Small intestine (tissue), 7 donors: ENCODE measurements around the gene KRTAP13-4. TPM values are rescaled to one million over a fixed set of nuclear protein-coding genes. Genes with fewer than 3 reads are reported as not detected.

ENCODE experiments used
- DNase-seq, 2 donors: peaks; one replicate each; pipeline versions ENCODE4 v3.0.0 to v3.0.0-alpha.2; 2013
- FAIRE-seq: peaks from 2 replicates; lab custom pipeline; 2012; peaks lifted over from hg19 to GRCh38; lab: Jason Lieb, UNC
- H3K27ac ChIP-seq, 3 donors: one replicate each; pipeline ENCODE4 v1.5.1; 2013; ENCODE audit warnings: low read length in 2 of 3, mild to moderate bottlenecking in 2 of 3, control low read depth in 1 of 3, inconsistent platforms in 1 of 3, low read depth in 1 of 3, moderate library complexity in 1 of 3
- H3K27me3 ChIP-seq, 3 donors: one replicate each; pipeline ENCODE4 v1.6.1; 2013; ENCODE audit warnings: low read length in 3 of 3, inconsistent platforms in 1 of 3; ENCODE audit not compliant: control insufficient read depth in 3 of 3, insufficient read depth in 3 of 3
- H3K36me3 ChIP-seq, 3 donors: one replicate each; pipeline ENCODE4 v1.6.1; 2013; ENCODE audit warnings: low read length in 3 of 3, inconsistent platforms in 1 of 3, low read depth in 1 of 3, mild to moderate bottlenecking in 1 of 3, moderate library complexity in 1 of 3; ENCODE audit not compliant: control insufficient read depth in 3 of 3, insufficient read depth in 2 of 3
- H3K4me1 ChIP-seq, 3 donors: one replicate each; pipeline ENCODE4 v1.6.1; 2013; ENCODE audit warnings: low read length in 2 of 3, inconsistent platforms in 1 of 3, low read depth in 1 of 3, mild to moderate bottlenecking in 1 of 3, moderate library complexity in 1 of 3; ENCODE audit not compliant: control insufficient read depth in 3 of 3, insufficient read depth in 2 of 3
- H3K4me3 ChIP-seq, 3 donors: one replicate each; pipeline ENCODE4 v1.5.1; 2013; ENCODE audit warnings: low read length in 3 of 3, control low read depth in 1 of 3, inconsistent platforms in 1 of 3, low read depth in 1 of 3, mild to moderate bottlenecking in 1 of 3, moderate library complexity in 1 of 3
- H3K9me3 ChIP-seq, 2 donors: one replicate each; pipeline ENCODE4 v1.6.1; 2013; ENCODE audit warnings: low read depth in 1 of 2, low read length in 1 of 2; ENCODE audit not compliant: control insufficient read depth in 2 of 2, insufficient read depth in 1 of 2
- WGBS, 3 donors: extraction: QIAGEN DNeasy Blood & Tissue Kit; methylation state at CpG; one replicate each; pipeline ENCODE4 v1.1.7; 2013; 5-methylcytosine and 5-hydroxymethylcytosine counted together
- polyA plus RNA-seq, 4 donors: library from polyadenylated mRNA; stranded (reverse) in 3 of 4; unstranded in 1 of 4; fragments of 200-250 nt in 3 of 4; fragments of 120-200 nt in 1 of 4; gene quantifications; one replicate each; pipeline versions ENCODE4 v1.2.1 to v1.2.3, GENCODE V29; 2013
- donor health status: healthy with polysubstance abuse.
- donor health status: control.
- donor health status: control.
- donor health status: Bipolar disorder and iron deficiency.
- donor health status: healthy.

KRTAP13-4 gene
- polyA plus RNA-seq, 4 donors = not detected

DNA sequence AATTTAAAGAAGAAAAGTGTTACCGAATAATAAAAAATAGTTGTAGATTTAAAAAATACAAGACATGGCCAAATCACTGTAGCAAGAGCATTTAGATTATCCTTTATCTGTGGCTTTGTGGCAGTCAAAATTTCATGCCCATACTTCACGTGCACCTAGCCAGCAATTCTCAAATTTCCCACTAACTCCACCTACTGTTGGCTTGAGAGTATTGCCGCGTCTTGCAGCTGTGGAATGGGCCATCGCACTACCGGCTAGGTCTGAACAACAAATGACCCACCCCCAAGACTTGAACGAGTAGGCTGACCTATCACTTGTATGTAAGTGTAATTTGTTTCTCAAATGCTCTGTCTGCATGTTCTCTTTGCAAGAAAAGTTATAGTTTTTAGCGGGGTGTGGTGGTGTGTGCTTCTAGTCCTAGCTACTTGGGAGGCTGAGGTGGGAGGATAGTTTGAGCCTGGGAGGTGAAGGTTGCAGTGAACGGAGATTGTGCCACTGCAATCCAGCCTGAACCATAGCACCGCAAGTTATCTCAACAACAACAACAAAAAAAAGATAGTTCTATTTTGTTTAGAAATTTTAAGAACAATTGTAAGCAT is 4.1 kb downstream of the KRTAP13-4 start:
- FAIRE-seq (no peak), DNase-seq (peak; percentile 3 to 11)
- peaks cover 0 to 2% of the 10 kb centered on the region in 2 donors for H3K9me3 ChIP-seq
- no peaks in the 10 kb centered on the region for H3K27me3 ChIP-seq
- WGBS, 3 donors = 31 to 42% (median 41%) methylated on average over 10 of the region's 10 CpGs
- H3K4me3 ChIP-seq = no peak overlapping the region
- H3K4me1 ChIP-seq = no peaks in the 10 kb centered on the region
- H3K36me3 ChIP-seq = no peaks in the 10 kb centered on the region
- no peak overlapping the region for H3K27ac ChIP-seq

DNA sequence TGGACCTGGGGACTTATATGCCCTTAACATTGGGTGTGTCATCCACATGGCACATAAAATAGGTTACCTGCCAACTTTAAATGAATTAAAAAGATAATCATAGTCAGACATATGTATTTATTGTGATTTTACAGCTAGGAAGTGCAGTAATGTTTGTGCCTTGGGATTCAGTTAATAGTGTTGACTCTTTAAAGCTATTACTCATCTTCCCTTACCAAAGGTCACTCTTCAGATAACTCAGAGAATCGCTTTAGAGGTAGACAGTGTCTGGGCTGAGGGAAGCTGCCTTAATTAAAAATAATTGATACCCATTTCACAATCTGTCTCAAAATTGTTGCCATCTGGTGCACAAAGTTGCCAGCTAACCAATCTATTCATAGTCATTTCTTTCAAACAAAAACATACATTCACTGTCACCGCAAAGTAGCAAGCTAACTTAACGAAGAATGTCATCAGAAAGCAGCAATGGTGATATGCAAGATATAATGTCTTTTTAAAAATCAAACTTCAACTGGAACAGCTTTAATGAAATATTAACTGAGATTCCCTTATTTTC is 7.1 kb downstream of the KRTAP13-4 start:
- no peaks in the 10 kb centered on the region for H3K36me3 ChIP-seq
- 68 to 72% (median 72%) methylated on average over 3 of the region's 3 CpGs for WGBS, 3 donors
- H3K4me1 ChIP-seq = no peaks in the 10 kb centered on the region
- H3K27me3 ChIP-seq = no peaks in the 10 kb centered on the region
- FAIRE-seq = no peak
- peak in 1 of 2 donors; percentile 13 for DNase-seq
- no peaks in the 10 kb centered on the region for H3K9me3 ChIP-seq
- no peak overlapping the region for H3K4me3 ChIP-seq
- H3K27ac ChIP-seq = no peak overlapping the region

GRCh38 chr21:30439975-30440374 is 10.0 kb downstream of the KRTAP13-4 start, which contains the start of gene KRTAP15-1:
KRTAP15-1 (plus strand) TSS chr21:30440275; CDS start chr21:30440328, 53 bp downstream.
- no peaks in the 10 kb centered on the region for H3K36me3 ChIP-seq
- WGBS, 3 donors = 90 to 93% (median 91%) methylated on average over 5 of the region's 5 CpGs
- H3K27ac ChIP-seq = no peak within 1 kb of the TSS
- H3K4me1 ChIP-seq = no peaks in the 10 kb centered on the region
- no peaks in the 10 kb centered on the region for H3K27me3 ChIP-seq
- H3K4me3 ChIP-seq = no peak within 1 kb of the TSS
- no peak for DNase-seq
- no peaks in the 10 kb centered on the region for H3K9me3 ChIP-seq
- no peak for FAIRE-seq

DNA sequence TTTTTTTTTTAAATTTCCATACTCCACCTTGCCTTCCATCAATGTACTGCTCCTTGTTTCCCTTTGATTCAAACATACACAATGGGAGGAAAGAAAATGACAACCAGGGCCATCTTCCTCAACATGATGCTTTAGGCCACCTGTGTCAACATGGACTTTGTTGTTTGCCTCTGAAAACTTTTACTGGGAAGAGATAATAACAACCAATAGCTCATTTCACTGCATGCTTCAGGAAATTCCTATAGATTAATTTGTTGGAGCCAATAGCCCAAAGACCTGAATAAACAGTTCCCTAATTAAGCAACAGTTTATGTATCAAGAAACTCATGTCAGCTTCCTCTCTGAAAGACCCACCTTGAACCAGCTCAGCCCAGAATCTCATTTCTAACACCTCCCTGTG is 13.2 kb downstream of the KRTAP13-4 start:
- no peaks in the 10 kb centered on the region for H3K27me3 ChIP-seq
- H3K4me3 ChIP-seq = no peak overlapping the region
- no peaks in the 10 kb centered on the region for H3K36me3 ChIP-seq
- DNase-seq (peak in 1 of 2 donors; percentile 10), FAIRE-seq (no peak)
- H3K4me1 ChIP-seq = no peaks in the 10 kb centered on the region
- H3K27ac ChIP-seq = no peak overlapping the region
- no peaks in the 10 kb centered on the region for H3K9me3 ChIP-seq

DNA sequence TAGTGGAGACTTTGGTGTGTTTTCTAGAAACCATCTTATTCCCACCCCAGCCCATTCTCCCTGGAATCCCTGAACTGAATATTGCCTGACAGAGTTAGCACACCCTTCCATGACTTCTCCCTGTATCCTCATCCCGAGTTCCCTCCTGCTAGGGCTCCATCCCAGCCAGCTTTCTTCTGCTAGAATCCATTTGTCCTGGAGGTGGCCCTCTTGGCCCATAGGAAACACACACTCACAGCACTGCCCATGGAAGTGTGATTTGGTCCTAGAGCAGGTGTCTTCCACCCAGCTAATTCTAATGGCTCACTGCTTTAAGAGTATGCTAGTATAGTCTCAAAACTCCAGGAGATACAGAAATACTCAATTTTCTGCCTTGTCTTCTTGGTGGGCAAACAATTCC is 14.2 kb downstream of the KRTAP13-4 start:
- Histone ChIP-seq H3K4me1 (no peaks in the 10 kb centered on the region), H3K27ac (no peak overlapping the region), H3K9me3 (no peaks in the 10 kb centered on the region), H3K27me3 (no peaks in the 10 kb centered on the region), H3K4me3 (no peak overlapping the region), H3K36me3 (no peaks in the 10 kb centered on the region)
- WGBS, 3 donors = 33 to 60% (median 36%) methylated on average over 1 of the region's 1 CpG
- FAIRE-seq (no peak), DNase-seq (no peak)

GRCh38 chr21:30447056-30447455 is 17.0 kb downstream of the KRTAP13-4 start:
- H3K27ac ChIP-seq = no peak overlapping the region
- DNase-seq = no peak
- H3K27me3 ChIP-seq = no peaks in the 10 kb centered on the region
- H3K4me3 ChIP-seq = no peak overlapping the region
- WGBS, 3 donors = 50 to 59% (median 51%) methylated on average over 4 of the region's 4 CpGs
- FAIRE-seq = no peak
- H3K4me1 ChIP-seq = no peaks in the 10 kb centered on the region
- no peaks in the 10 kb centered on the region for H3K9me3 ChIP-seq
- H3K36me3 ChIP-seq = no peaks in the 10 kb centered on the region

DNA sequence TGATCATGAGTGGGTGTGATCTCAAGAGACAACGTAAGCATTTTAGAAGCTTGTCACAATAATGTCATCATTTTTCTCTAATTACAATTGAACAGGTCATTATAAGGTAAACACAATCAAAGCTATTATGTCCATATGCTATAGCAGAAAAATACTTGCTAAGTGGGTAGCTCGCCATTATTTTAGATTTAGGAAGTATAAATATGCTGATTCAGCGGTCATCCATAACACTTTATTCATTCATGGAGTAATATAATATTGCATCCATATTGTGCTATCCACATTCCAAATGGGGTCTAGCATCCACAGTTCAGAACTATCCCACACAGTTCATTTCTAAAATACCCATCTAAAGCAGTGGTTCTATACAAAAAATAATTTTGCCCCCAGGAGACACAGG is 18.5 kb downstream of the KRTAP13-4 start:
- Histone ChIP-seq H3K27me3 (no peaks in the 10 kb centered on the region), H3K4me3 (no peak overlapping the region), H3K9me3 (no peaks in the 10 kb centered on the region), H3K36me3 (no peaks in the 10 kb centered on the region), H3K27ac (no peak overlapping the region), H3K4me1 (no peaks in the 10 kb centered on the region)
- DNase-seq = no peak
- FAIRE-seq = no peak
- WGBS, 3 donors = 76 to 93% (median 85%) methylated on average over 3 of the region's 3 CpGs

DNA sequence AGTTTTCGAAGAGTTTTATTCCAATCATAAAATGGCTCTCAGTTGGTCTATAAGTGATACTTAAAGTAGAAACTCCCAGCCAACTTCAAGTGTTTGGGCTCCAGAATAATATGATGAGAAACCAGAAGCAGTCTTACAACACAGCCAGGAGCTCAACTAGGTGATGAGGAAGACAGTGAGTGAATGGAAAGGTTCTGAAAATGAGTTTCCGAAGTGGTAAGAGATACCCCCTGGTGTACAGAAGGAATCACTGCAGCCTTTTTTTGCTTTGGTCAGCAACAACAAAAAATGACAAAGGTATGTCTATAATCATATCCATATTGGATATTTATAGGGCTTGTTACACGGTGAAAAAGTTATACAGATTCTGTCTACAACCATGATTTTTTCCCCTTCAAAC is 33.7 kb downstream of the KRTAP13-4 start:
- no peak overlapping the region for H3K4me3 ChIP-seq
- 44 to 53% (median 53%) methylated on average over 3 of the region's 3 CpGs for WGBS, 3 donors
- peaks cover 0 to 1% of the 10 kb centered on the region in 2 donors for H3K9me3 ChIP-seq
- FAIRE-seq (no peak), DNase-seq (peak in 1 of 2 donors; percentile 7)
- H3K36me3 ChIP-seq = no peaks in the 10 kb centered on the region
- H3K4me1 ChIP-seq = no peaks in the 10 kb centered on the region
- H3K27ac ChIP-seq = no peak overlapping the region
- H3K27me3 ChIP-seq = no peaks in the 10 kb centered on the region
